GM21786 (cell line): Measurements from ENCODE around the gene CEP85.

Experiments used
- ATAC-seq: cut with Tn5 transposase; IDR thresholded peaks from one replicate; pipeline ENCODE4 v1.9.1; 2021; ENCODE audit not compliant: unreplicated experiment

Gene CEP85

DNA sequence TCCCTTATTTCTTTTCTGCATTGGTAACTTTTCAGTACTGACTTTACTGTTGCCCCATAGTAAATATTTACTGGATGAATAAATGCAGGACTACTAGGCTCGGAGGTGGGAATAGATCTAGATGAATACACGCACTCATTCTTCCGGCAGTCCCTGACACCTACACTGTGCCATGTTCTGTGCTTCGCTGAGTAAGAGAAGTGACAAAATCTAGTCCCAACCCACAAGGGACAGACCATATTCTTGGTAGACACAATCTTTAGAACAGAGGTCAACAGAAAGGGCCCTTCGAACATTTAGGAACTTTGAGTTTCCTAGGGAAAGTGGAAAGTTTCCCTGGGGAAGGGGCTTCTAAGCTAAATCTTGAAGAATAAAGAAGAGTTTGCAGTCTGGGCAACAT is 80.5 kb downstream of the CEP85 start:
- no peak for ATAC-seq

DNA sequence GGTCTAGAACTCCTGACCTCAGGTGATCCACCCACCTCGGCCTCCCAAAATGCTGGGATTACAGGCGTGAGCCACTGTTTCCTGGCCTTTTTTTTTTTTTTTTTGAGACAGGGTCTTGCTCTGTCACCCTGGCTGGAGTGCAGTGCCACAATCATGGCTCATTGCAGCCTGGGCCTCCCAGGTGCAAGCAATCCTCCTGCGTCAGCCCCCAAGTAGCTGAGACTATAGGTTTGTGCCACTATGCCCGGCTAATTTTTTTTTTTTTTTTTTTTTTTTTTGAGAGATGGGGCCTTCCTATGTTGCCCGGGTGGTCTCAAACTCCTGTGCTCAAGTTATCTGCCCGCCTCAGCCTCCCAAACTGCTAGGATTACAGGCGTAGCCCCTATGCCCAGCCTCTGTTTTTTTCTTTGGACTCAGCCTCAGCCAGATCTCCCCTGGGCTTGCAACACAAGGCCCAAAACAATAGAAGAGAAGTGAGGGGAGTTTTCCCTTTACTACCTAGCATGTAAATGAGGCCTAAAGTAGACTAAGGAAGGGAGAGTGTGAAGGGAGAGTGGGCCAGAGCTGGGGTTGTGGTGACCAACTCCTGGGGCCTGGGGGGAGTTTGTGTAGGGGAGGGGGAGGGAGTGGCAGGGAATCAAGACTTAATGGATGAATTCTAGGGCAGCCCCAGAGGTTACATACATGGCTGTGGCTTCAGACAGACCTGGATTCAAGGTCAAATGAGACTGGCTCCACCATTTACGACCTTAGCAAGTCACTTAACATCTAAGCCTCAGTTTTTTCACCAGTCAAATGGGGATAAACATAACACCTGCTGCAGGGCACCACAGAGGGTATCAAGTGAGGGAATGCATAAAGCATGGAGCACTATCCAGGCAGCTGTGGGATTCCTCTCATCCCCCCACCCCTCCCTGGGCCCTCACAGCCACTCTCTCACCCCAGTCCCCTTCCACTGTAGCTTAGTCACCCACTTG is 82.2 kb downstream of the CEP85 start:
- ATAC-seq: no peak

DNA sequence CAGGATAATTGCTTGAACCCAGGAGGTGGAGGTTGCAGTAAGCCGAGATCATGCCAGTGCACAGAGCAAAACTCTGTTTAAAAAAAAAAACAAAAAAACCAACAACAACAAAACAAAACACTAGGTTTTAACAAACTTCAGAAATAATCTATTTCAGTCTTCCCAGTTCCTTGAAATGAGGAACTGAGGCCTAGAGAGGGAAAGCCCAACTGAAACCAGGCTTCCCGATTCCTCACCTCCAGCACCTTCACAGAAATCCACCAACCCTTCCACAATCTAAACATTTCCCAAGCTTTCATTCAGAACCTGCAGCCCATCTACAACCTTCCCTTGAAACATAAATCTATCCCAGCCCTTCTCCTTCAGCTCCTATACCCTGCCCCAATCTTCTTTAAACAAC is 83.1 kb downstream of the CEP85 start:
- no peak for ATAC-seq

DNA sequence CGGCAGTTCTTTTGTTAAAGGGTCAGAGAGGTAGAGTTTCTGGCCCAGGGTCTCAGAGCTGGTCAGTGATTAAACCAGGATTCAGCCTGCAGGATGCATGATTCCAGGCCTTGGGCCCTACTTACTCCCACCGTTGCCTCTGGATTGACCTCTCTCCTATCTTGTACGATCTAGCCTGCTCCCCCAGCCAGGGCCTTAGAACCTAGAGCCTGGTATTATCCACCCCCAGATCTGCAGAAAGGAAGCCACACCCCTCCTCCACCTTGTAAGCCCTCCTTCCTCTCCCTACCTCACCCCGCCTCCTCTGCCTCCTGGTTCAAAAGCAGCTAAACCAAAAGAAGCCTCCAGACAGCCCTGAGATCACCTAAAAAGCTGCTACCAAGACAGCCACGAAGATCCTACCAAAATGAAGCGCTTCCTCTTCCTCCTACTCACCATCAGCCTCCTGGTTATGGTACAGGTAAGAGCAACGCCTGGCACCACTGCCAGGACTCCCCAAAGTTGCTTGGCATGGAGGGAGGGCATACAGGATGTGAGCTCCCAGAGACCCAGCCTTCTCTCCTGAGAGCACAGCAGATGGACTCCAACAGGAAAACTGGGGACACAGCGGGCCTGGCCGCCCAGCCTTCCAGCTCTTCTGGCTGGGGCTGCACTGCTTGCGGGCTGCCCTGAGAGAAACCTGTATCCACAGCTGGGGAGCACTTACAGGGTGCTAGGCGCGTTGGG is 83.8 kb downstream of the CEP85 start, which contains the start of gene CD52:
TSS of gene CD52 (plus strand) at position 347 of the 726 bp plus-strand sequence. CDS start at position 407, 60 bp downstream.
- ATAC-seq: peak; percentile 35

DNA sequence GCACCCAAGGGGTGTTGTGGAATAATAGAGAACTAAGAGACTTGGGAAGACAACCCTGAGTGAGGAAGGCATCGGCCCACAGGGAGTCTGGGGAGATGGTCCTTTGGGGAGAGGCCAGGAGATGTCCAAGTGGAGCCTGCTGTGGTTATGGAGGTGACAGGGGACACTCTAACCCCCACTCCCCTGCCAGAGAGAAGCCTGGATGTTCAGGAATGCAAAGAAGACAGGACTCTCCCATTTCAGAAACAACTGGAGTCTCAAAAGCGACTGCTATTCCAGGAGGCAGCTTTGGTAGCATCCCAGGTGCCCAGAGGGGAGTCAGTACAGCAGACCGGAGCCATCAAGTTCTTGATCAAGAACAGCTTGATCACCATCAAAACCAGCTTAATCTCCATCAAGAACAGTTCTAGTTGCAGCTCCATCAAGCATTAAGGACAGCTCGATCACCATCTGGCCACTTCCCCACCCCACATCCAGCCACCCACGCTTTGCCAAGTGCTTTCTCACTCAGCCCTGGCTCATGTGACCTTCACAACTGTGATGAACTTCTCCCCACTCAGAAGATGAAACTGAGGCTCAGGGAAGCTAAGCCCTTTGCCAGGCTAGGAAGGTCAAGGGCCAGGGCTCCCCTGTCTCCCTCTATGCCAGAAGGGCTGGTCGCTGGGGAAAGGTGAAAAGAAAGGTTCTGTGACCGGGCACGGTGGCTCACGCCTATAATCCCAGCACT is 84.5 kb downstream of the CEP85 start:
- ATAC-seq: no peak

DNA sequence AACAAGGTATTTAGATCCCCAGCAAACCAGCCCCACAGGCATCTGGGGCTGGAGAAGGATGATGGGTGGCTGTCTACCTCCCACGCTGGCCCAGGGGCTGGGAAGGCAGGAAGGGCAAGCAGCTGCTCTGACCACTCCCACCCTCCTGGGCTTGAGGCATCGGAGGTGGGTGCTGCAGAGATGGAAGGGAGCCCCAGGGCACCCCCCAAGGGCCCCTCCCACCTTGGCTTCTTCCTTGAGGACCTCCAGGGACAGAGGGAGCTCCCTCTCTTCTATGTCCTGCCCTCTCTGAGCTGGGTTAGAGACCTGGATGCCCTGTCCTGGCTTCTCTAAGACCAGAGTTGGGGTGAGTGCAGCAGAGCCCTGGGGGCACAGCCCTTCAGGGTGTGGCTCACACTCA is 86.9 kb downstream of the CEP85 start:
- ATAC-seq: no peak

DNA sequence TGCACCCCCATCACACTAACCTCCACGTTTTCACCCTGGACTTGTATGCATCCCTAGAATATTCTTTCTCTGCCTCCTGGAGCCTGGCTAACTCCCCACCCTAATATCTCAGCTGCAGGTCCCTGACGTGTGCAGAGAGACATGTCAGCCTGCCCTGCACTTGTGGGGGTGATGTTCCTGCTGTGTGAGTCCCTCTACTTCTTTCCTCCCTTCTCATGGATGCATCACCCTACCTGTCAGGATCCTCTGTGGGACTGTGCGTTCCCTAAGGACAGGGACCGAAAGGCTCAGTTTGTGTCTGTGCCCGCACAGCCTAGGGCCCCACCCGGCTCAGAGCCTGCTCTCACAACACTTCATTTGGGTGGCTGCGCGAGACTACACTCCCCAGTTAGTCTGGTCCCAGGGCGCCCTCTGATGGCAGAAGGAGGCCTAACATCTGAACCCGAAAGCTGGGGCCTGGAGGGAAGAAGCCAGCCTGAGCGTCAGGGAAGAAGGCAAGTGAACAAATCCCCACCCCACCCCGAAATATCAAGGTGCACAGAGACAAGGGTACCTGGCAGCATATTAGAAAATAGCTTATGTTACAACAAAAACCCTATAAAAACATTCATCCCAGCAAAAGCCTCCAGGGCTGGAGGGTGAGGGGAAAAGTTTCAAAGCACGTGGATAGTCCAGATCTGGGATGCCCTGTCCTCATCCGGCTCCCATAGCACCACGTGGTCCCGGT is 87.5 kb downstream of the CEP85 start:
- ATAC-seq: peak; percentile 39

DNA sequence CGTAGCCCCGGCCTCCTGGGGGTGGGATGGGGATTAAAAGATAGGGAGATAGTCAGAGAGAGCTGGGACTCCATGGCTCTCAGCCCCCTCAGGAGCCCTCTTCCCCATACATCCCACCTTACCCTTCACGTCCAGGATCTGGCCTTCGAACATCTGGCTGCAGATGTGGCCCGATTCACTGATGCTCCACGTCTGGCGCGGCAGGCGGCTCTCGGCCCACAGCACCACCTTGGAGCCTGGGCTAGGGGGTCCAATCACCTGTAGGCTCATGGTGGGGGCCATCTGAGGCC is 88.0 kb downstream of the CEP85 start:
- no peak for ATAC-seq

DNA sequence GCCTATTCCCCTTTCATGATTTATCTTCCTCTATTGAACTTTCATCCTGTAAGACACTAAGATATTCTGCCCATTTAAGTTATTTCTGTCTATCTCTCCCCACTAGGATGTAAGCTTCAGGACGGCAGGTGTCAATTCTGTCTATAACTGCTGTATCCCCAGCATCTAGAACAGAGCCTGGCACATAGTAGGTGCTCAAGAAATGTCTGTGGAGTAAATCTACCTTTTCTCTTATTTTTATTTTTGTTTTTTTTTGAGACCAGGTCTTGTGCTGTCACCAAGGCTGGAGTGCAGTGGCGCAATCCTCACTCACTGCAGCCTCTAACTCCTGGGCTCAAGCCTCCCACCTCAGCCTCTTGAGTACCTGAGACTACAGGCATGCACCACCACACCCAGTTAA is 89.4 kb downstream of the CEP85 start:
- no peak for ATAC-seq

DNA sequence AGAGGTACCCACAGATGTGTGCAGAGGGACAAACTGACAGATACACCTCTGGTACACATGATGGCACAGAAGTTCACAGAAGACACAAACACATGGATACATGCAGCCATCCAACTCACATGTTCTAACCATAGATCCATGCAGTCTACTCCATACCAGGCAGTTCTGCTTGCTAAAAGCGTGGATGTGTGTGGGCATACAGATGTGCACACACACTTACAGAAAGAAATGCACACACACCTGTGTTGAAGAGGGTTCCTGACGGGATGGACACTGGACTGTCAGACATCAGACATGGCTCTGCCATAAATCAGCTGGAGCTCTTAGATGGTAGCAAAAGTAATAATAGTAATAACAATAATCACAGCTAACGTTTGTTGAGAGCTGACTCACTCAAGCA is 90.5 kb downstream of the CEP85 start:
- ATAC-seq: no peak

DNA sequence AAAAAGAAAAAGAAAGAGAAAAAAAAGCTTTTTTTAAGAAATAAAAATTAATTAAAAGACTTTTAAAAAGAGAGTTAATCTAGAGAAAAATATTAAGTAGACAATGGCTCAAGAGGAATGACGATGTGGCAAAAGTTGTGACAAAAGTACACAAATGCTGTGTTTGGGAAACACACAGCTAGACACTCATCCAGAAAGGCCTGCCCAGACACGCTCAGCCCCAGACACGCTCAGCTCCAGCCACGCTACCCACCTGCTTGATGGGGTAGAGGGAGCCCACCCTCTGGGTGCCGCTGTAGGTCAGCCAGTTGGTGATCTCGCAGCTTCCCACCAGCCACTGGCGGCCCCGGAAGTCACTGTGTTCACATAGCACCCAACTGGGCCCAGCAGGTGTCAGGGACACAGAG is 94.0 kb downstream of the CEP85 start:
- ATAC-seq: no peak
